ENCODE data around the gene CYSTM1. TPM values are rescaled to one million over a fixed set of nuclear protein-coding genes. Genes with fewer than 3 reads are reported as not detected.

CYSTM1 gene
- total RNA-seq, 1 experiment from 2014 or later, result 43.3 TPM

DNA sequence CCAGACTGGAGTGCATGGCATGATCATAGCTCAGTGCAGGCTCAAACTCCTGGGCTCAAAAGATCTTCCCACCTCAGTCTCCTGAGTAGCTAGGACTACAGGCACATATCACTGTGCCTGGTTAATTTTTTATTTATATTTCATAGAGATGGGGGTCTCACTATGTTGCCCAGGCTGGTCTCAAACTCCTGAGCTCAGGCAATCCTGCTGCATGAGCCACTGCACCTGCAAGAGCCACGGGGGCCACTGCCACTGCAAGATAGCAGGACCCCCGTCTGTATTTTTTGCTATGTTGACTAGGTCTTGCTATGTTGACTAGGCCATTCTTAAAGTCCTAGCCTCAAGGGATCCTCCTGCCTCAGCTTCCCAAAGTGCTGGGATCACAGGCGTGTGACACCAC is 6.5 kb downstream of the CYSTM1 start:
- Histone ChIP-seq H3K79me2 (ENCODE audit: low read length) (peaks cover 23% of the 10 kb centered on the region), H3K9me2 (replicated peaks; ENCODE audit: low read length) (no peaks in the 10 kb centered on the region), H3K36me3 (ENCODE audit: low read depth, low read length) (no peaks in the 10 kb centered on the region), H4K20me1 (ENCODE audit: low read length) (no peaks in the 10 kb centered on the region), H3K4me2 (ENCODE audit: low read length) (no peak overlapping the region), H2AFZ (ENCODE audit: low read length) (no peak overlapping the region), H3K9ac (ENCODE audit: low read length) (no peak overlapping the region), H3K4me1 (ENCODE audit: insufficient read depth, low read length) (peaks cover 28% of the 10 kb centered on the region), H3K4me3 (ENCODE audit: low read length) (no peak overlapping the region), H3K27ac (ENCODE audit: low read length) (no peak overlapping the region), H3F3A (ENCODE audit: low read length, unreplicated experiment) (no peaks in the 10 kb centered on the region), H3K27me3 (ENCODE audit: low read length) (no peaks in the 10 kb centered on the region), H3K9me3 (ENCODE audit: low read length) (no peaks in the 10 kb centered on the region)
- no TSS peak for BruUV-seq (replicated peaks)
- ATAC-seq (no peak), DNase-seq (no peak)
- intact Hi-C loops (cut with micrococcal nuclease), result no loop called here
- CTCF ChIA-PET, result no interaction called here
- TF ChIP-seq EZH2phosphoT487 (IDR thresholded peaks at IDR 0.05; ENCODE audit: borderline replicate concordance, low read length) (no peak), EZH2 (IDR thresholded peaks at IDR 0.05; ENCODE audit: low read length, unreplicated experiment) (no peak)
- TF ChIP-seq, protein P1, sequence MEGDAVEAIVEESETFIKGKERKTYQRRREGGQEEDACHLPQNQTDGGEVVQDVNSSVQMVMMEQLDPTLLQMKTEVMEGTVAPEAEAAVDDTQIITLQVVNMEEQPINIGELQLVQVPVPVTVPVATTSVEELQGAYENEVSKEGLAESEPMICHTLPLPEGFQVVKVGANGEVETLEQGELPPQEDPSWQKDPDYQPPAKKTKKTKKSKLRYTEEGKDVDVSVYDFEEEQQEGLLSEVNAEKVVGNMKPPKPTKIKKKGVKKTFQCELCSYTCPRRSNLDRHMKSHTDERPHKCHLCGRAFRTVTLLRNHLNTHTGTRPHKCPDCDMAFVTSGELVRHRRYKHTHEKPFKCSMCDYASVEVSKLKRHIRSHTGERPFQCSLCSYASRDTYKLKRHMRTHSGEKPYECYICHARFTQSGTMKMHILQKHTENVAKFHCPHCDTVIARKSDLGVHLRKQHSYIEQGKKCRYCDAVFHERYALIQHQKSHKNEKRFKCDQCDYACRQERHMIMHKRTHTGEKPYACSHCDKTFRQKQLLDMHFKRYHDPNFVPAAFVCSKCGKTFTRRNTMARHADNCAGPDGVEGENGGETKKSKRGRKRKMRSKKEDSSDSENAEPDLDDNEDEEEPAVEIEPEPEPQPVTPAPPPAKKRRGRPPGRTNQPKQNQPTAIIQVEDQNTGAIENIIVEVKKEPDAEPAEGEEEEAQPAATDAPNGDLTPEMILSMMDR (conservative IDR thresholded peaks at IDR 0.05; ENCODE audit: low read depth, low read length), result no peak
- POLR2A ChIA-PET (ENCODE audit: unreplicated experiment), result no interaction called here

DNA sequence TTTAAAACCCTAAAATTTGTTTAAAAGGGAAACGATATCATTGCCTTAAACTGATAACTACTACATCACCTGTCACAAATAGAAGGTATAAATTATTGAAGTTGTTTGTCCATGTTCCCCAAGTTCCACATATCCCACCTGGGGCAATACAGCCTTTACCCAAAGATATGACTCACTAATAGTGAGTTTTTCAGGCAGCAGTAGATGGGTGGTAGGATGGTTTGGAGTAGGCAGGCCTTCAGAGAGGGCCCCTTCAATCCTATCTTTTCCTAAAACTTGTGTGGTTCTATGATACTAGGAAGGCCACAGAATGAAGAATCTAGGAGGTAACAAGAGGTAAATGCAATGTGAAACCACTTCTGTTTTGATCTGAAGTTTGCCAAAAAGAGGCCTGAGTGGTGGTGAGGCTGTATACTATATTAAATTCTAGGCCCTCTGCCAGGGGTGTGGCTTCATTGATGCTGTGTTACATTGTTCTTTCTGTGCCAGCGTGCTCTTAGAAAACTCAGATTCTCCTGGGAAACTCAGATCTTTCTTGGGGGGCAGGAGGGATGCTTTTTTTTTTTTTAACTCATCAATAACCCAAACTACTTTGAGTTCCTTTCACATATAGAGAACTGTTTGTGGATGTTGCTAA is 7.2 kb downstream of the CYSTM1 start:
- Histone ChIP-seq H3K36me3 (ENCODE audit: low read depth, low read length) (no peaks in the 10 kb centered on the region), H3K79me2 (ENCODE audit: low read length) (peaks cover 17% of the 10 kb centered on the region), H3K9me3 (ENCODE audit: low read length) (no peaks in the 10 kb centered on the region), H2AFZ (ENCODE audit: low read length) (no peak overlapping the region), H3K4me2 (ENCODE audit: low read length) (no peak overlapping the region), H3K9me2 (replicated peaks; ENCODE audit: low read length) (no peaks in the 10 kb centered on the region), H3K27me3 (ENCODE audit: low read length) (no peaks in the 10 kb centered on the region), H4K20me1 (ENCODE audit: low read length) (no peaks in the 10 kb centered on the region), H3K27ac (ENCODE audit: low read length) (no peak overlapping the region), H3F3A (ENCODE audit: low read length, unreplicated experiment) (no peaks in the 10 kb centered on the region), H3K4me1 (ENCODE audit: insufficient read depth, low read length) (peaks cover 23% of the 10 kb centered on the region), H3K4me3 (ENCODE audit: low read length) (no peak overlapping the region), H3K9ac (ENCODE audit: low read length) (no peak overlapping the region)
- ATAC-seq, result peak; percentile 82
- TF ChIP-seq, protein P1 (conservative IDR thresholded peaks at IDR 0.05; ENCODE audit: low read depth, low read length), result no peak
- TF ChIP-seq EZH2phosphoT487 (IDR thresholded peaks at IDR 0.05; ENCODE audit: borderline replicate concordance, low read length), result no peak
- no peak for TF ChIP-seq EZH2 (IDR thresholded peaks at IDR 0.05; ENCODE audit: low read length, unreplicated experiment)
- DNase-seq, result peak; percentile 54
- BruUV-seq (replicated peaks), result no TSS peak
- ChIA-PET POLR2A (ENCODE audit: unreplicated experiment) (no interaction called here), CTCF (no interaction called here)
- intact Hi-C loops (cut with micrococcal nuclease), result no loop called here

DNA sequence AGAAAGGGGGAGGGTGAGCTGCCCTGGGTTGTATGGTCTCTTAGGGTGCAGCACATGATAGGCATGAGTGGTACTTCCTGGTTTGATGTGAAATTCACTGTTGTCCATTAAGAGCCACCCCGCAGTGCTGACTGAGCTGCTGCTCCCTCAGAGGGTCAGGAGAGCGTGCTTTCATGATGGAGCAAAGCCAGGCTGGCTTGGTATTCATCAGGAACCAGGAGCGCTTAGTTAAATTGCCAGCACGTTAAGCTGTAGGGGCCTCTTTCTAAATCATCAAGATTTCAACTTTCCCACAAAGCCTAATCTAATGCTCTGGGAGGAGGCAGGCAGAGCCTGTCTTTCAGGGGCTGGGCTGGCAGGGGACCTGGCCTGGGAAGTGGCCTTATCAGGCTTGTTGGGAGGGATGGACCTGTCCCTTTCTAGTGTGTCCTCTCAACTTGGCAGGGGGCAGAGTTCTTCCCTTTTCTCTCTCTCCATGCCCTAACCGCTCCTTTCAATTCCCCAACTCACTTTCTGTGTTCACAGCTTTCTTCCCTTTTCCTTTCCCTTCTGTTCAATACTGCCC is 7.9 kb downstream of the CYSTM1 start:
- H3K9me2 ChIP-seq (replicated peaks; ENCODE audit: low read length), result no peaks in the 10 kb centered on the region
- no peak for TF ChIP-seq EZH2phosphoT487 (IDR thresholded peaks at IDR 0.05; ENCODE audit: borderline replicate concordance, low read length)
- TF ChIP-seq EZH2 (IDR thresholded peaks at IDR 0.05; ENCODE audit: low read length, unreplicated experiment), result no peak
- TF ChIP-seq, protein P1 (conservative IDR thresholded peaks at IDR 0.05; ENCODE audit: low read depth, low read length), result no peak
- intact Hi-C loops (cut with micrococcal nuclease), result no loop called here
- DNase-seq, result no peak
- H3F3A ChIP-seq (ENCODE audit: low read length, unreplicated experiment), result no peaks in the 10 kb centered on the region
- H3K27ac ChIP-seq (ENCODE audit: low read length), result no peak overlapping the region
- no peaks in the 10 kb centered on the region for H3K36me3 ChIP-seq (ENCODE audit: low read depth, low read length)
- no peaks in the 10 kb centered on the region for H3K9me3 ChIP-seq (ENCODE audit: low read length)
- POLR2A ChIA-PET (ENCODE audit: unreplicated experiment), result interaction anchor here (0.6 kb wide), 1 partner anchor 60 kb away, joined by 8 read pairs; no protein-coding TSS in a partner anchor
- H3K9ac ChIP-seq (ENCODE audit: low read length), result no peak overlapping the region
- no peak overlapping the region for H2AFZ ChIP-seq (ENCODE audit: low read length)
- H3K27me3 ChIP-seq (ENCODE audit: low read length), result no peaks in the 10 kb centered on the region
- H3K4me2 ChIP-seq (ENCODE audit: low read length), result no peak overlapping the region
- no peaks in the 10 kb centered on the region for H4K20me1 ChIP-seq (ENCODE audit: low read length)
- peaks cover 16% of the 10 kb centered on the region for H3K4me1 ChIP-seq (ENCODE audit: insufficient read depth, low read length)
- ATAC-seq, result no peak
- no peak overlapping the region for H3K4me3 ChIP-seq (ENCODE audit: low read length)
- H3K79me2 ChIP-seq (ENCODE audit: low read length), result peaks cover 15% of the 10 kb centered on the region
- CTCF ChIA-PET, result no interaction called here
- BruUV-seq (replicated peaks), result no TSS peak
